IPS DF 4.7 (cell line): ENCODE data around the gene HECTD4.
A peak's percentile ranks its signal among the peaks of the same experiment; 100 is the strongest.
"Not testable (repeated sequence)": the region's sequence is repeated elsewhere in the genome, so short reads cannot be mapped to it uniquely, and the experiment has no call there.

Experiments
- DNase-seq: peaks from one replicate; pipeline ENCODE4 v3.0.0-alpha.2; 2013; ENCODE audit warnings: low spot score; ENCODE audit errors: extremely low read depth

Gene HECTD4

GRCh38 chr12:112122823-112123690 is 259.2 kb downstream of the HECTD4 start:
- DNase-seq: no peak

- no peak for DNase-seq
These were observed 260.3 kb downstream of the HECTD4 start for GRCh38 chr12:112121780-112122565.

- DNase-seq: no peak
These were observed 264.5 kb downstream of the HECTD4 start for GRCh38 chr12:112117685-112118084.

- peak; percentile 82 for DNase-seq
These were observed 265.8 kb downstream of the HECTD4 start for GRCh38 chr12:112116232-112117060.

GRCh38 chr12:112115259-112116045 is 266.8 kb downstream of the HECTD4 start:
- no peak for DNase-seq

GRCh38 chr12:112112409-112113133 is 269.7 kb downstream of the HECTD4 start:
- DNase-seq: no peak

- DNase-seq: no peak
These were observed 270.3 kb downstream of the HECTD4 start for GRCh38 chr12:112111931-112112330.

- DNase-seq: not testable (repeated sequence)
These were observed 271.2 kb downstream of the HECTD4 start for GRCh38 chr12:112110787-112111662.
